Effector memory CD8-positive, alpha-beta T cell (primary cell): ENCODE measurements around the gene STX8.
A peak's percentile ranks its signal among the peaks of the same experiment; 100 is the strongest.

Experiments
- ATAC-seq: fragments of 150-1000 bp; cut with Tn5 transposase; replicated peaks from 2 replicates; pipeline ENCODE4 v1.10.0; 2021; ENCODE audit warnings: mild to moderate bottlenecking, moderate library complexity
- DNase-seq, 3 experiments: peaks; one replicate each; pipeline ENCODE4 v3.0.0; 2021
- H3K27ac Mint-ChIP-seq, 2 donors: one replicate each; pipeline ENCODE4 v1.8.0; 2022; ENCODE audit warnings: mild to moderate bottlenecking in 2 of 2, mixed read lengths in 2 of 2, moderate library complexity in 2 of 2
- H3K27me3 Mint-ChIP-seq, 2 donors: one replicate each; pipeline ENCODE4 v1.8.0; 2022; ENCODE audit warnings: mixed read lengths in 2 of 2
- H3K36me3 Mint-ChIP-seq: one replicate; pipeline ENCODE4 v1.8.0; 2022; ENCODE audit warnings: mild to moderate bottlenecking, moderate library complexity, mixed read lengths; ENCODE audit not compliant: insufficient read depth
- H3K4me1 Mint-ChIP-seq, 2 donors: one replicate each; pipeline ENCODE4 v1.8.0; 2022; ENCODE audit warnings: low read depth in 2 of 2, mixed read lengths in 2 of 2
- H3K4me3 Mint-ChIP-seq, 2 donors: one replicate each; pipeline ENCODE4 v1.8.0; 2022; ENCODE audit warnings: mild to moderate bottlenecking in 2 of 2, mixed read lengths in 2 of 2, moderate library complexity in 2 of 2
- H3K9me3 Mint-ChIP-seq, 2 donors: one replicate each; pipeline ENCODE4 v1.8.0; 2022; ENCODE audit warnings: mixed read lengths in 2 of 2

The STX8 gene

DNA sequence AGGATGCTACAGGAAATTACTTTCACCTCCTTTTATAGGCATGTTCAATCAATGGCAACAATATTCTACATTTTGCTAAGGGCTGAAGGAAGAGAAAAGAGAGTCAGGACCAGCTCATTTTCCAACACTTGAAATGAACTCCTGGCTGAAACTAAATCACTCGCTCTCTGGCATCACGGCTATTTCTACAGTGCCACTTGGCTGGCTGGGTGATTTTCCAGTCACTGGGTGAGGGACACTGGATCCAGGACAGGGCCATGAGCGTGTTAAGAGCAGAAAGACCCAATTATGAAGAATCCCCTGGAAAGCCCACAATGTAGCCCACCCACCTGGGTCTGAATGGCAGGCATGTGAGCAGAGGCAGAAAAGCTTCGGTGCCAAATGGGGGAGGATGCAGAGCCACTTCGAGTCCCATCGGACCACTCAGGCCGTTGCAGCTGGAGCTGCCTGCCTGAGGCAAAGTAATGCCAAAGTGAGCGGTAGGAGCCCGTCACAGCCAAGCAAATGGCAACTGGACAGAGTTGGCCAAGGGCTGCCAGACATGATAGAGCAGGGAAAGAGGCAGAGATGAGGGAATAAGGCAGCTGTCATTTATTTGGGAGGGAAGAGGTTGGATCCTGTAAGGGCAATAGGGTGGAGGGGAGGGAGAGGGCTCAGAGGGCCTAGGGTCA lies 246.2 kb downstream of the STX8 start:
- DNase-seq (no peak), ATAC-seq (no peak)
- Mint-ChIP-seq H3K27me3 (no peaks in the 10 kb centered on the region), H3K4me3 (no peak overlapping the region), H3K27ac (no peak overlapping the region), H3K4me1 (peaks cover 0 to 2% of the 10 kb centered on the region in 2 donors), H3K36me3 (no peaks in the 10 kb centered on the region), H3K9me3 (peaks cover 0 to 2% of the 10 kb centered on the region in 2 donors)

DNA sequence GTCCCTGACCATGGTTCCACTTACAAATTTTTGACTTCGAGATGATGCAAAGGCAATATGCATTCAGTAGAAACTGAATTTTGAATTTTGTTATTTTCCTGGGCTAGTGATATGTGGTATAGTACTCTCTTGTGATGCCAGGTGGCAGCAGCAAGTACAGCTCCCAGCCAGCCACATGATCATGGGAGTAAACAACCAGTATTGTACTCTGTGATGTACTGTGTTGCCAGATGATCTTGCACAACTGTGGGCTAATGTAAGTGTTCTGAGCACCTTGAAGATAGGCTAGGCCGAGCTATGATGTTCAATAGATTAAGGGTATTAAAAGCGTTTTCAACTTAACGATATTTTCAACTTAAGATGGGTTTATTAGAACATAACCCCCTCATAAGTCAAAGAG lies 250.8 kb downstream of the STX8 start:
- Mint-ChIP-seq H3K4me3 (no peak overlapping the region), H3K36me3 (no peaks in the 10 kb centered on the region), H3K4me1 (peaks cover 3 to 5% of the 10 kb centered on the region in 2 donors), H3K27me3 (no peaks in the 10 kb centered on the region), H3K27ac (no peak overlapping the region), H3K9me3 (no peaks in the 10 kb centered on the region)
- DNase-seq (no peak), ATAC-seq (no peak)

DNA sequence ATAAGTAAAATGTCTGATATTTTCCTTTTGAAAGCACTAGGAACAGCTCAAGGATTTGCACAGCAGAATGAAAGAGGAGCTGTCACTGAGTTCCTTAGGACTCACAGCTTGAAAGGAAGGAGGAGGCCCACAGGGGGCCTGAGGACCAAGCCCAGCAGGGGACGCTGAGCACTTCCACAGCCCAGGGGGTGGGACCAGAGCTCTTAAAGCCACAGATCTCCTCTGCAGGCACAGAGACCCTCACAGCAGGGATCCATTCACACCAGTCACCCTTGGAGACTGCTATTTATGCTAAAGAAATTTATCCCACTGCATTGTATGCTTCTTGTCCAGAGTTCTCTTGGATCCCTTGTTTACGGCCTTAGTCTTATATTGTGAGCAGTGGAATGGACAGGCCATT lies 253.3 kb downstream of the STX8 start:
- H3K27ac Mint-ChIP-seq, result no peak overlapping the region
- H3K27me3 Mint-ChIP-seq, result no peaks in the 10 kb centered on the region
- no peak overlapping the region for H3K4me3 Mint-ChIP-seq
- DNase-seq (no peak), ATAC-seq (no peak)
- peaks cover 4 to 8% of the 10 kb centered on the region in 2 donors for H3K9me3 Mint-ChIP-seq
- H3K36me3 Mint-ChIP-seq, result no peaks in the 10 kb centered on the region
- H3K4me1 Mint-ChIP-seq, result peaks cover 3 to 9% of the 10 kb centered on the region in 2 donors

DNA sequence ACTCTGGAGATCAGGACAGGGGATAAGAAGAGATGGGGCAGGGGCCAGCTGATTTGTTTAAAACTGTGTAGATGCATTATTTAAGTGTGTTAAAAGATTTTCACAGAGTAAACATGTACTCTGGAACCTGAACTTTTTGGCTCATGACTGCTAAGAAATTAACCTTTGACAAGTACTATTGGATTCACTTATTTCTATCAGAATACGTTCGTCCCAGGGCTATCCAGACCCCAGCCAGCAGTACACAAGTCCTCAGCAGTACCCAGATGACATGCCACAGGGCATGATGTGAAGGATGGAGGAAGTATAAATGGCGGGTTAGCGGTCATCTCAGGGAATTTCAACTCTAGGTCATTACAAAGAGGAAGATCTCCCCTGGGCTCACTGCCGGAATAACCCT lies 253.7 kb downstream of the STX8 start:
- no peak for DNase-seq
- Mint-ChIP-seq H3K36me3 (no peaks in the 10 kb centered on the region), H3K4me1 (peaks cover 3 to 12% of the 10 kb centered on the region in 2 donors), H3K4me3 (no peak overlapping the region), H3K27ac (no peak overlapping the region), H3K9me3 (peaks cover 4 to 8% of the 10 kb centered on the region in 2 donors), H3K27me3 (no peaks in the 10 kb centered on the region)
- ATAC-seq, result no peak

DNA sequence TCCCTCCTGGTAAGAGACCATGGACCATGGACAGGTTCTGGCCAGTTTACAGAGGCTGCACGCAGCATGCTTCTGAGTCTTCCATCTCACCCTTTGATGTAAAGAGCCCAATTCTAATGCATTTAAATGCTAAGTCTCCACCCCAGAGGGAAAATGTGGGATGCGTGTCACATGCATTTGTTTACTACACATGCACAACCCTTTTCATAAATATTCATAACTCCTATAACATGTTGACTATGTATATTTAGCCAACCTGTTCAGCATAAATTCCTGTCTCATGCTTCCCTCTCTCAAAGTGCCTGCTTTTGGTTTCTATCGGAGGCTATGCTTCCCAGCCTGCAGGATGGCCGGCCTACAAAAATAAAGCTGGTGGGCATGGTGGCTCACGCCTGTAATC lies 260.3 kb downstream of the STX8 start:
- Mint-ChIP-seq H3K9me3 (peaks cover 4 to 8% of the 10 kb centered on the region in 2 donors), H3K27me3 (no peaks in the 10 kb centered on the region), H3K27ac (no peak overlapping the region), H3K36me3 (no peaks in the 10 kb centered on the region), H3K4me3 (no peak overlapping the region), H3K4me1 (peaks cover 0 to 22% of the 10 kb centered on the region in 2 donors)
- ATAC-seq, result no peak
- DNase-seq, result no peak

DNA sequence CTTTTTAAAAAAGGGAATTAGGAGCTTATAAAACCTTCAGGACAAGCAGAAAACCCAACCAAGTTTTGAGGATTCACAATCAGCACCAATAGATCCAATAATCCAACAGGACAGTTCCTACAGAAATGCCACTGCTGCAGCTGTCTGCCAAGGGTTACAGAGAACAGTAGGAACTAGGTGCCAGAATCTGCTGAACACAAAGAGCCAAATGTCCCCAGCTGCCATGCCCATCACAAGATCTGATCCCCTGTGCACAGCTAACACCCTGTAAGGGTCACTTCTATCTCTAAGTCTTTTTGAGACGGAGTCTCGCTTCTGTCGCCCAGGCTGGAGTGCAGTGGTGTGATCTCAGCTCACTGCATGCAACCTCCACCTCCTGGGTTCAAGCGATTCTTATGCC lies 262.3 kb downstream of the STX8 start:
- Mint-ChIP-seq H3K4me1 (peaks cover 0 to 18% of the 10 kb centered on the region in 2 donors), H3K9me3 (peaks cover 1 to 2% of the 10 kb centered on the region in 2 donors), H3K27me3 (no peaks in the 10 kb centered on the region), H3K4me3 (no peak overlapping the region), H3K36me3 (no peaks in the 10 kb centered on the region), H3K27ac (no peak overlapping the region)
- no peak for DNase-seq
- no peak for ATAC-seq

DNA sequence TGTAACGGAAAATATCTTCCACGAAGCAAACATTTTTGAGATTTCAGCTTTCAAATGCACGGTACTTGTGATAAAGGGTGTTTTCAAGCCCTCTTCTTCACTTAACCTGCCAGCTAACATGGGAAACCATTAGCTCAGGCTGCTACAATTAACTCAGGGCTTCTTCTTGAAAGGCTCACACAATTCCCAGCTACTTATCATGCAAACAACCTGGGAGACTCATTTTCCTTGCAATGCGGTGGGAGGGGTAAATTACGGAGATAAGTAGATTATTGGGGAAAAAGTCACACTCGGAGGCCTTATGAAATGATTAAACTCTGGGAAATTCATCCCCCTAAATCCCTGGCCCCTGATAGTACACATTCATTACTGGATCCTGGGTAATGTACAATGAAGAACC lies 266.4 kb downstream of the STX8 start:
- ATAC-seq (no peak), DNase-seq (no peak)
- no peak overlapping the region for H3K4me3 Mint-ChIP-seq
- no peaks in the 10 kb centered on the region for H3K9me3 Mint-ChIP-seq
- H3K4me1 Mint-ChIP-seq, result peaks cover 0 to 15% of the 10 kb centered on the region in 2 donors
- H3K36me3 Mint-ChIP-seq, result no peaks in the 10 kb centered on the region
- no peaks in the 10 kb centered on the region for H3K27me3 Mint-ChIP-seq
- no peak overlapping the region for H3K27ac Mint-ChIP-seq

DNA sequence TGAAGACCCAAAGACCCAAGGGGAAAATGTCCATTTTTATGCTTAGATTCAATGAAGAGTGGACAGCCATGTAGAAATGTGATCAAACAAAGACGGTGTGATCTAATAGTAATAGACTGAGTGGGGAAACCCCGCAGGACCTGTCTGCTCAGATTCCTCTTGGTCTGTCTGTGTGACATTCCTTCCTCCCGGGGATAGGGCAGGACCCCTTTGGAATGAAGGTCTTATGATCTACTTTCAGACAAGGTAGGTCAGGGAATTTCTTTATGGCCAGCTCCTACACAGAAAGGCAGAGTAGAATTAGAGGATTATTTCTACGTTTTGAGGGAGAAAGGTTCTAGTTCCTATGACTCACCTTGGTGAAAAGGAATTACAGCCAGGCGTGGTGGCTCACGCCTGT lies 267.6 kb downstream of the STX8 start:
- no peak for ATAC-seq
- Mint-ChIP-seq H3K4me1 (peaks cover 0 to 8% of the 10 kb centered on the region in 2 donors), H3K4me3 (no peak overlapping the region), H3K27me3 (no peaks in the 10 kb centered on the region), H3K27ac (no peak overlapping the region), H3K36me3 (no peaks in the 10 kb centered on the region), H3K9me3 (no peaks in the 10 kb centered on the region)
- no peak for DNase-seq

DNA sequence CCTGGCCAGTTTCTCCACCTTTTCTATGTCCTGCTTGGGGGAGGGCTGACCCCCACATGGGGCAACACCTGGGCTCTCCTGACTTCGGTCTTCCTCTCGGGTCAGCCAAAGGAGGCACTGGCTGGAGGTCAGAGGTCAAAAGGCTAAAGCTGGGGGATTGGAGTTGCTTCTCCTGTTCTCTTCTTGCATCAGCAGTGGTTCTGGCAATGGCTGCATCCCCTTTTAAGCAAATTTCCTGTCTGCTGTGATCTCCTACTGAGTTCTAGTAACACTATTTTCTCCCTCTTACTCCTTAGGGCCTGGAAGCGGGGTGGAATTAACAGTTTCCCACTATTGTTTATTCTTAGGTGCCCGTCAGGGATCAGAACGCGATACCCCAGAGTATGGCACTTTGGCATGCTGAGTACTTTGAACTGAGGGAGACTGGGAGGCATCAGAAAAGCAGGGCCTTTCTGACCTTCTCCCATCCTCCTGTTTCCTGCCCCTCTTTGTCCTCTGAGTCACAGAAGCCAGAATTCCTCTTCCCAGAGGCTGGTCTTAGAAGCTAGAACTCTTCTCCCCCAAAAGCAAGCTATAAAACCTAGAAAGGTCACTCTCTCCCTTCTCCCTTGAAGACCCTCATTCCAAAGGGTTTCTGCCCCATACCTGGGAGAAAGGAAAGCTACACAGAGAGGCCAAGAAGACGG lies 268.2 kb downstream of the STX8 start:
- Mint-ChIP-seq H3K27me3 (no peaks in the 10 kb centered on the region), H3K9me3 (no peaks in the 10 kb centered on the region), H3K36me3 (no peaks in the 10 kb centered on the region), H3K4me3 (no peak overlapping the region), H3K4me1 (peaks cover 2 to 8% of the 10 kb centered on the region in 2 donors), H3K27ac (no peak overlapping the region)
- ATAC-seq (no peak), DNase-seq (no peak)

DNA sequence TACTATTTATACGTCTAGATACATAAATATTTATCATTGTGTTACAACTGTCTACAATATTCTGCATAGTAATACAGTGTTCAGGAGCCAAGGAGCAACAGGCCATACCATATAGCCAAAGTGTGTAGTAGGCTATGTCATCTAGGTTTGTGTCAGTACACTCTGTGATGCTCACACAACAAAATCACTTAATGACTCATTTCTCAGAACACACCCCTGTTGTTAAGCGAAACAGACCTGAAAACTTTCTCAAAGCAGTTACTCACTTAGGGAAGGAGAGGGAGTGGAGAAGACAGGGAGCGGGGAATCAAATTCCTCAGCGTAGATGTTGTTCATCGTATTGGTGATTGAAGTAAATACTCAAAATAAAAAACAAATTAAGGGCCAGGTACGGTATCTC lies 269.5 kb downstream of the STX8 start:
- Mint-ChIP-seq H3K4me3 (no peak overlapping the region), H3K27ac (no peak overlapping the region), H3K9me3 (no peaks in the 10 kb centered on the region), H3K27me3 (no peaks in the 10 kb centered on the region), H3K4me1 (peaks cover 2 to 9% of the 10 kb centered on the region in 2 donors), H3K36me3 (no peaks in the 10 kb centered on the region)
- ATAC-seq (no peak), DNase-seq (no peak)

DNA sequence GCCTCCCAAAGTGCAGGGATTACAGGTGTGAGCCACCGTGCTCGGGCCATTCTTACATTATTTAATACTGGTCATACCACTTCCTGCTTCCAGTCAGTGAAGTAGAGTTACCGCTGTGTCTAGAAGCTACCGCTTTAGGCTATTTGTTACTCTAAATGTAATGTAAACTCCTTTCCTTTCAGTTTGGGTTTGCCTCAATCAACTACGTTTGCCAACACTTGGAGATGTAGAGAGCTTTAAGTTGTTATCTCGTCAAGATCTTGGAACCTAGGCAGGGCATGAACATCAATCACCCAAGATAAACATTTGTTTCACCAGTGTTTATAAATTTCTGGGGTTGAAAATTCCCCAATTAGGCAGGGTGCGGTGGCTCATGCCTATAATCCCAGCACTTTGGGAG lies 275.9 kb downstream of the STX8 start:
- Mint-ChIP-seq H3K27ac (no peak overlapping the region), H3K4me1 (peaks cover 2 to 3% of the 10 kb centered on the region in 2 donors), H3K36me3 (no peaks in the 10 kb centered on the region), H3K4me3 (no peak overlapping the region), H3K9me3 (no peaks in the 10 kb centered on the region), H3K27me3 (no peaks in the 10 kb centered on the region)
- no peak for DNase-seq
- ATAC-seq, result no peak

DNA sequence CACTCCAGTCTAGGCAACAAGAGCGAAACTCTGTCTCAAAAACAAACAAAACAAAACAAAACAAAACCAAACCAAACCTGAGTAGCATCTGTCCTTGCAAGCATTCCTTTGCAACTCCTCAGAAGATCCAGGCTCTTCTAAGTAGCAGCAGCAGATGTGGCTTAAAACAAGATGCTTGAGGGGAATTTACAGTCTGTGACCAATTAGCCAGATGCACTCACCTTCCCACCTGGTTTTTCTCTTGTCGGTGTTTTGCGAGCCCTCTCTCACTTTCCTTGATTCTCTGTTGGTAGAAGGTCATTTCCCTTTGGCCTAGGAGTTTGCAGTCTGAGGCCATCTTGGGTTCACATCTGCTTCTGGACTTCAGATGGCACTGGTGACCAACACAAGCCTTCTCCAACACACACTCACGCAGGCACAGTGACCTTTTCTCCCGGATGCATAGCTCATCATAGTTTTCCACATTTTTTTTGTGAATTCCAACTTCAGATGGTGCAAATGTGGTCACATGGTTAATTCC lies 276.8 kb downstream of the STX8 start:
- Mint-ChIP-seq H3K4me1 (peaks cover 3 to 4% of the 10 kb centered on the region in 2 donors), H3K27me3 (no peaks in the 10 kb centered on the region), H3K36me3 (no peaks in the 10 kb centered on the region), H3K4me3 (no peak overlapping the region), H3K9me3 (no peaks in the 10 kb centered on the region), H3K27ac (no peak overlapping the region)
- DNase-seq, result no peak
- ATAC-seq, result no peak

DNA sequence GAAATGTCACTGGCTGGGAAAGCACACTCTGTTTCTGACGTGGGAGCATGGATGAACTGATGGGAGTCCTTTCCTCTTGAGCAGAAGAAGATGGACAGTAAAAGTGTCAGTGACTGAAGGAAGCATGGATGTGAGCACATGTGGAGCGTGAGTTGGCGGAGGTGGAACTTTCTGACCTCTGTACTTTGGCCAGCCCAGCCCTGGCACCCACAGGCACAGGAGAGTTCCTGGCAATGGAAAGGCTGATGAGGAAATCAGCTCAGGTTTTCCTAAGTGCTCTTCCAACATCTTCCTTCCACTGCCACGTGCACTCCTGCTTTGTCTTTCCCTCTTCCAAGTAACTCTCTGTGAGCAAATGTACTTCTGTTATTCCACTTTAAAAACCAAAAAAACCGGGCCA lies 277.5 kb downstream of the STX8 start:
- Mint-ChIP-seq H3K27ac (no peak overlapping the region), H3K27me3 (no peaks in the 10 kb centered on the region), H3K4me3 (no peak overlapping the region), H3K36me3 (no peaks in the 10 kb centered on the region), H3K4me1 (peaks cover 3 to 4% of the 10 kb centered on the region in 2 donors), H3K9me3 (no peaks in the 10 kb centered on the region)
- ATAC-seq (no peak), DNase-seq (no peak)

DNA sequence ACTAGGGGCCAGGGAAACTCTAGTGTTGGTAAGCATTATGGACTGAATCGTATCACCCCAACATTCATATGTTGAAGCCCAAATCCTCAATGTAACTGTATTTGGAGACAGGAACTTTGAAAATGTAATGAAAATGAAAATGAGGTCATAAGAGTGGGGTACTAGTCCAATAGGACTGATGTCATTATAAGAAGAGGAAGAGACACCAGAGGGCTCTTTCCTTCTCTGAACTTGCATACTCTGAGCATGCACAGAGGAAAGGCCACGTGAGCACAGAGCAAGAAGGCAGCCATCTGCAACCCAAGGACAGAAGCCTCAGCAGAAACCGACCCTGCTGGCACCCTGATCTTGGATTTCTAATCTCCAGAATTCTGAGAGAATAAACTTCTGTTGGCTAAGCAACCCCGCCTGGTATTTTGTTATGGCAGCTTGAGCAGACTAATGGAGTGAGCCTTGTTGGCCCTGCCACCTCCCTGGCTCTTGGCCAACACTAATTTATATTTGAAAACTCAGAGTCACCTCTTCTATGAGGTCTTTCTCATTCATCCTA lies 280.9 kb downstream of the STX8 start:
- Mint-ChIP-seq H3K27me3 (no peaks in the 10 kb centered on the region), H3K9me3 (no peaks in the 10 kb centered on the region), H3K36me3 (no peaks in the 10 kb centered on the region), H3K27ac (peak overlapping the region in 1 of 2 donors; percentile 55), H3K4me3 (no peak overlapping the region), H3K4me1 (peaks cover 11 to 12% of the 10 kb centered on the region in 2 donors)
- no peak for ATAC-seq
- no peak for DNase-seq
